ENCODE data around the gene GAS1.

The GAS1 gene

DNA sequence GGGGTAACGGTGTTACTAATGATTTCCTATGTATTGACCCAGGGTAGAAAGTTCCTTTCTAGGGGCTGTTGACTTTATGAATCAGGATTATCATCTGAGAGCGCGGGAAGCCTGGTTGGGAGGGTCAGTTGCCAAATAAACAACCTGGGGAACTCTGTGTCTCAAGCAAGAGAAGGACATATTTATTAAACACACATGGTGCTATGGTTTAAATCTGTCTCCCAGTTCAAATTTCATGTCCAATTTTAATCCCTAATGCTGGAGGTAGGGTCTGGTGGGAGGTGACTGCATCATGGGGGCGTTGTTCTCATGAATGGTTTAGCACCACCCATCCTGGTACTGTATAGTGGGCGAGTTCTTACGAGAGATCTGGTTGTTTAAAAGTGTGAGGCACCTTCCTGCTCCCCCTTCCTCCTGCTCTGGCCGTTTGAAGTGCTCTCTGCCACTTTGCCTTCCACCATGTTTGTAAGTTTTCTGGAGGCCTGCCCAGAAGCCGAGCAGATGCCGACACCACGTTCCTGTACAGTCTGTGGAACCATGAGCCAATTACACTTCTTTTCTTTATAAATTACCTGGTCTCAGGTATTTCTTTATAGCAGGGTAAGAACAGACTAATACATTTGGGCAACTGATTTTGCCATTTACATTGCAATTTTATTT, 19.7 kb upstream of the GAS1 start:
- no peak for DNase-seq (ENCODE audit: low read depth)
- H3K4me3 ChIP-seq (ENCODE audit: low read length): no peak overlapping the region
- TF ChIP-seq CTCF (IDR thresholded peaks at IDR 0.05; ENCODE audit: insufficient read depth, low read depth, low read length, missing control alignments): no peak

GRCh38 chr9:86965636-86966395, 18.5 kb upstream of the GAS1 start:
- DNase-seq (ENCODE audit: low read depth): no peak
- H3K4me3 ChIP-seq (ENCODE audit: low read length): no peak overlapping the region
- TF ChIP-seq CTCF (IDR thresholded peaks at IDR 0.05; ENCODE audit: insufficient read depth, low read depth, low read length, missing control alignments): no peak

- no peak for DNase-seq (ENCODE audit: low read depth)
- no peak for TF ChIP-seq CTCF (IDR thresholded peaks at IDR 0.05; ENCODE audit: insufficient read depth, low read depth, low read length, missing control alignments)
- no peak overlapping the region for H3K4me3 ChIP-seq (ENCODE audit: low read length)
Observed at GRCh38 chr9:86962692-86963091, 15.4 kb upstream of the GAS1 start.

- no peak overlapping the region for H3K4me3 ChIP-seq (ENCODE audit: low read length)
- no peak for DNase-seq (ENCODE audit: low read depth)
- TF ChIP-seq CTCF (IDR thresholded peaks at IDR 0.05; ENCODE audit: insufficient read depth, low read depth, low read length, missing control alignments): no peak
Observed at GRCh38 chr9:86960938-86961337, 13.6 kb upstream of the GAS1 start.

- DNase-seq (ENCODE audit: low read depth): no peak
- TF ChIP-seq CTCF (IDR thresholded peaks at IDR 0.05; ENCODE audit: insufficient read depth, low read depth, low read length, missing control alignments): no peak
Observed at GRCh38 chr9:86958203-86958602, 10.9 kb upstream of the GAS1 start.

DNA sequence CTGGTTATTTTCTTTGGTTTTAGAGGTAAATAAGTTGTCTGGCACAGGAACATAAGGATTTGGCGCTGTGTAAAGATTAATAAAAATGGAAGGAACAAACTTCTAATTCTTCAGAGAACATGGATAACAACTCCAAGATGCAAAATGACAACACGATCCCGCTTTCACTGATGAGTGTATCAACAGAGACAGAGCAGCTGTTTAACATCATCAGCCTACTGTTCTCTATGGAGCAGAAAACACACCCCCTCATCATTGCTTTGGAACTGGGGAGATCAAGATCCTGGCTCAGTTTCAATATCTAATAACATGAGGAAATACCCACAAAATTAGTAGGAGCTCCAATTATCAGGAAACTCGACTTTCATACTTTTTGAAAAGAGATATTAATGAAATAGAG, 8.3 kb upstream of the GAS1 start:
- H3K4me3 ChIP-seq (ENCODE audit: low read length): no peak overlapping the region
- no peak for TF ChIP-seq CTCF (IDR thresholded peaks at IDR 0.05; ENCODE audit: insufficient read depth, low read depth, low read length, missing control alignments)
- DNase-seq (ENCODE audit: low read depth): no peak

More at GRCh38 chr9:86958203-86958602, 10.9 kb upstream of the GAS1 start:
- H3K4me3 ChIP-seq (ENCODE audit: low read length): no peak overlapping the region

All from epithelial cell of esophagus (primary cell).